ENCODE results near the gene PBLD.
"Not testable (repeated sequence)": the region's sequence is repeated elsewhere in the genome, so short reads cannot be mapped to it uniquely, and the experiment has no call there.

Gene PBLD

DNA sequence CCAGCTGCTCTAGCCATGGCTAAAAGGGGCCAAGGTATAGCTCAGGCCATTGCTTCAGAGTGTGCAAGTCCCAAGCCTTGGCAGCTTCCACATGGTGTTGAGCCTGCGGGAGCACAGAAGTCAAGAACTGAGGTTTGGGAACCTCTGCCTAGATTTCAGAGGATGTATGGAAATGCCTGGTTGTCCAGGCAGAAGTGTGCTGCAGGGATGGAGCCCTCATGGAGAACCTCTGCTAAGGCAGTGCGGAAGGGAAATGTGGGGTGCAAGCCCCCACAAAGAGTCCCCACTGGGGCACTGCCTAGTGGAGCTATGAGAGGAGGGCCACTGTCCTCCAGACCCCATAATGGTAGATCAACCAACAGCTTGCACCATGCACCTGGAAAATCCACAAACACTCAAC lies 54.9 kb downstream of the PBLD start:
- not testable (repeated sequence) for DNase-seq

DNA sequence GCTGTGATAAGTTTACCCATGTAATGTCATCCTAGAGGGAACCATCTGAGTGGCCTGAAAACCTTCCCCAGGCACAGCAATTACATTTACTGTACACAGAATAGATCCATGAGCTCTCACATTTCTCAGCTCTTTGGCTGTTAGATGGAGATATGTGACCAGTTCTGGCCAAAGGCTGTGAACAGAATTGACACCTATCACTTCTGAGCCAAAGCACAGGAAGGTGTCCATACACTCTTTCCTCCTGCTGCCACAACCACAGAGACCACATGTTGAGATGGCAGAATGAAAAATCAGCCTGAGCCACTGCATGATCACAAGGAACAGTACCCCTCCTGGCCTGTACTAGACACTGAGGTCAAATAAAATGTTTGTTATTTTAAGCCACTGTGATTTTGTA lies 56.5 kb downstream of the PBLD start:
- DNase-seq: no peak

DNA sequence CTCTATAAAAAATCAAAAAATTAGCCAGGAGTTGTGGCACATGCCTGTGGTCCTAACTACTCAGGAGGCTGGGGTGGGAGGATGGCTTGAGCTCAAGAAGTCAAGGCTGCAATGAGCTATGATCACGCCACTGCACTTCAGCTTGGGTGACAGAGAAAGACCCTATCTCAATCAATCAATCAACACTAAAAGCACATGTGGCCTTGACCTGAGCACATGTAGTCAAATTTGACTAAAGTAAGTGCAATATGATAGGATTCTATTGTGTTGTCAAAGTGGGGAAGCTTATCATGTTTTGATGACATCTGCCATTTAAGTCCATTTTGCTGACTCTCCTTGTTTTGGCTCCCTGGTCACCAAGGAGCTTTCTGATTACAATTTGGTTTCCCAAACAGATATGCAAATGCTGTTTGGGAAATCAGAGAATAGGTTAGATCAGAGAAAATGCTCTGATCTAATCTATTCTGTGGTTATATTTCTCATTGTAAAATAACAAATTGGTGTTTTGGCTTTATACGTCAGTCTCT lies 57.1 kb downstream of the PBLD start:
- DNase-seq: no peak

DNA sequence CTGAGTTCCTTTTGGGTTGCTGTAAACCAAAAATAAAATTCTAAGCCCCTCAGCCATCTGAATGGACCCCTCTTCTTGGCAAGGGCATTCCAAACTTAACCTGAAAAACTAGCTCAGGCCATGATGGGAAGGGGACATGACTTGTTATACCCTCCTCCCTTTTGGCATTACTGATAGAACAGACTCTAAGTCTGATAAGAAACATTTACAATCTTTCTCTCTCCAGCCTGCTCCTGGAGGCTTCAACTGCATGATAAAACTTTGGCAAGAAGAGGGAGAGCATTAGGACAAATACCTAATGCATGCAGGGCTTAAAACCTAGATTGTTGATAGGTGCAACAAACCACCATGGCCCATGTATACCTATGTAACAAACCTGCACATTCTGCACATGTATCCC lies 59.9 kb downstream of the PBLD start:
- no peak for DNase-seq

DNA sequence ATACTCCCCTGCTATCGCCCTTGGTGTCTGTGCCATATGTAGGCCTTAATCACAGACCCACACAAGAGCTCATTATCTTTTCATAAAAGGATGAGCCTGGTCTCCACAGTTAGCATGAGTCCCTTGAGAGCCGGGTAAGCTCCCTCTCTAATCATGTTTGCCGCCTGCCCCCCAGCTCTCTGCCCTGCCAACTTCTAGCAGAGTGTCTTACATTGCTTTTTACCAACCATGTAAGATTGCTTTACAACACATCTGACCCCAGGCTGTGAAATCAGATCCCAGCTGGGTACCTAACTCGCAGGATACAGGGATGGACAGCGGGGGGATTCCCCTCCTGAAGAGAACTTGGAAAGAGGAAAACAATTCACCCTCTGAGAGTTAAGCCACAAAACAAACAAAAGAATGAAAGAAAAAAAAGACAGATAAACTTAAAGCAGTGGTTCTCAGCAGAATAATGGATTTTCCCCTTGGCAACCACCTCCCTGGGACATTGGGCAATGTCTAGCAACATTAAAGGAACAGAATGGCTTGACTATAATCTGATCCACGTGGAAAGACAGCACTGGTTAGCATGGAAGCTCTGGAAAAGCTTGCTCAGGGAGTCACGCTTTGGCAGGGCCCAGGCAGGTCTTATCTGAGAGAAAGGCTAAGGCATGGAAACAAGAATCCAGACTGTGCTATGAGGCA lies 61.4 kb downstream of the PBLD start:
- DNase-seq: no peak

DNA sequence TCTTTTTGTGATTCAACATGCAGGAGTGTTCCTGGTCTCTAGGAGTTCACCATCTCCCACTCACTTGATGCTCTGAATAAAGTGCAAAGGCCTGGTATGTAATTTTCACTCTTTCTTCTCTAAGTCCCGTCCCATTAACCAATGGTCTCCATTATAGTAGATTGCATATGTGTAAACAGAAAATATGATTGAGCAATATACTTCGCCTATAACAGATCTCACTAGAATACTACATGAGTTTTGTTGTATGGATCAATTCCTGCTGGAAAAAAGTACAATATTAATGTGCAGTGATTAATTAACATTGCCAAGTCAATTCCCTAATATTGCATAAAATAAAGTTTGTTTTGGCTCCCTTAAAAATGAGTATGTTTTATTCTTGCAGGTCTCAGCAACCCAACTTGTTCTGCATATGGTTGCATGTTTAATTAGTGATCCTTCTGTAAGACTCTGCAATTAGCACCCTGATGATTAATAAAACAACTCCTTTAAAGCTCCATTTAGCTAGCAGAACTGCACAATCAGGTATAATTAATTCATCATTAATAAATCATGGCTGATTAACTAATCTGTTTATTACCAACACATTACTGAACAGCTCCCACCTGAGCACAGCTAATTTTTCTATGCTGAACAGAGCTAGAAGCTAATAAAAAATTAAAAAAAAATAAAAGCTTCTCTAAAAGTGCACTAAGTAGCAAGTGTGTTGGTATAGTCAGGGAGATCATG lies 63.0 kb downstream of the PBLD start:
- DNase-seq: no peak

DNA sequence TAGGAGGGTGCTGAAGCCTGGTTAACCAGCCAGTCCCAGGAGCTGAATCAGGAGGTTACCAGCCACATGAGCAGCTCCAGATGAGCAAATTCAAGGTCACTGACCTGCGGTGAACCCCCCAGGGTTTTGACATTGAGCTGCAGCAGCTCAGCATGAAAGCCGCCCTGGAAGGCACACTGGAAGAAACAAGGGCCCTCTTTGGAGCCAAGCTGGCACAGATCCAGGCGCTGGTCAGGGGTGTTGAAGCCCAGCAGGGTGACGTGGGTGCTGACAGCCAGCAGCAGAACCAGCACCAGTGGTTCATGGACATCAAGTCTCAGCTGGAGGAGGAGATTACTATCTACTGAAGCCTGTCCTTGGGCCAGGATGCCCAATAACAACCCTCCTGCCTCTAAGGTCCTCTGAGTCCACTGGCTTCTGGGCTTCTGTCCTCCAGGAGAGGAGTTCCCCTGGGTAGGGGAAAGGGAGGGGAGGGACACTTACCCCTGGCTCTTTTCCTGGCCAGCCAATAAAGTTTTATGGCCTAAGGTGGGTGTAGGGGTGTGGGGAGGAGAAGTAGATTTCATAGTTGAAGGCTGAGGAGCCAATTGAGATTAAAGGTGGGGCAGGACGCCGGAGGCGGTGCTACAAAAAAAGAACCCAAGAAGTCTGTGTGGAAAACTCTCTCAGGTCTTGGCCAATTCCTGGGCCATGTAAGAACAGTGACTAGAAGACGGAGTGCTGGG lies 71.4 kb downstream of the PBLD start:
- DNase-seq: no peak

DNA sequence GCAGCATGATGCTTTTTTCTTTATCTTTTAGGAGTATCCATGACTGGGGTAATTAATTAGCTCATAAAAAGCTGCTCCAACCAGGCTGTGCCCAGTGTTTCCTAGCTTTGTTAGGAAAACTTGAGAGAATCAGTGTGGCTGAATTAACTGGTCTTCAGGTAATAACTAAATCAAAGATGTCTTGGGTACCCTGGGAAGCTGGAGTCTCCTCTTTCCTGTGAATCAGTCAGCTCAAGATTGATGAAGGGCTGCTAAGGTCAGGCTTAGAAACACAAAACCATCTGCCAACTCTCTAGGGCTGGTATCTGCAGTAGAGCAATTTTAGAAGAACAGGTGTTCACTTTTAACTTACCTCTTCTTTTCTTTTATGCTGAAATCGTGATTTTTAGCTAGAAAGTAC lies 79.4 kb downstream of the PBLD start:
- no peak for DNase-seq

DNA sequence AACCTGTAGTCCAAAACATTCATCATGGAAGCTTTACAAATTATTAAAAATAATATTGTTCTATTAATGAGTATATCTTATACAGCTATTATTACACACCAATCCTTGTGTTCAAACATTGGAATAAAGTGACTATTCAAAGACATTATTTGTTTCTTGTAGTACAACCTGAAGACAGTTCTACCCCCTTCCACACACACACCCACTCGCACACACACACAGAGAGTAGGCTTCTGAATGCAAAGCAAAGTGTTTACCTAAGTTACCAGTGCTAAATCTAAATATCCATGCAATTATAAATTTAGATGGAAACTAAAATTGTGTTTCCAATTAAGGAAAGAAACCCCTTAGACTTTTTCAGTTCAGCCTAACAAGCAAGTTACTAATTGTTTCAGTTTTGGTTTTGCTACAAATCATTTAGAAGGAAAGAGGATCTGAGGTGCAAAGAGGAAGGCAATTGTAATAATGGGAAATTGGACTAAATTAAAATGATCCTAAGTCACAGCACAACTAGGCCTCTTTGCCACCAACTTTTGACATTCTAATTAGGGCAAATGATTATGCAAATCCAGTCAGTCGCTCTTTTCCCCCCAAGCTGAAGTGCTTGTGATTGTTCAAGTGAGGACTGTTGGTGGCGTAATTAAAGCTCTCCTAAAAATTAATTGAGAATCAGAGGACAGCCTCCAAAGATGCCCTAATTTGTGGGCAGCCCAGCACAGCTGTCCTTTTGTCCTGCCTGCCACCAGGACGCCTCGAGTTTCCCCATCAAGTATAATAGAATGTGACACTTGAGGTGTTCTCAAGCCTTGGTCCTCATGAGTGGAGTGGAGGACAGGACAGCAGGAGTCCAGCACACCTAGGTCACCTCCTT lies 80.9 kb downstream of the PBLD start:
- no peak for DNase-seq

DNA sequence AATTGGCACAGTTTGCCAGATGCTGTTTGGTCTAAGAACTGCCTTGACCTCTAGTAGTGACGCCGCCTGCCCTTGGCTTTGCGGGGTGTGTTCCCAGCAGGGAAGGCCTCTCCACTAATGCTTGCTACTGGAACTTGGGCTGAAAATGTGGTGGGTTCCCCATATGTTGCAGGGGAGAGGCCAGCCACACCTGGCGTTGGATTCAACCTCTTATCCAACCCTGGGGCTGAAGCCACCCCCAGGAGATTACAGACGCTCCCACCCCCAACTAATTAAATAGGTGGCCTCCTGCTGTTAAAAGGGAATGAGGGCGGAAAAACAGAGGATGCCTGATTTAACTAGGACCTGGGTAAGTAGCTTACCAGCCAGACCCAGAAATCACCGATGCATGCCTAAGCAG lies 81.6 kb downstream of the PBLD start:
- no peak for DNase-seq

DNA sequence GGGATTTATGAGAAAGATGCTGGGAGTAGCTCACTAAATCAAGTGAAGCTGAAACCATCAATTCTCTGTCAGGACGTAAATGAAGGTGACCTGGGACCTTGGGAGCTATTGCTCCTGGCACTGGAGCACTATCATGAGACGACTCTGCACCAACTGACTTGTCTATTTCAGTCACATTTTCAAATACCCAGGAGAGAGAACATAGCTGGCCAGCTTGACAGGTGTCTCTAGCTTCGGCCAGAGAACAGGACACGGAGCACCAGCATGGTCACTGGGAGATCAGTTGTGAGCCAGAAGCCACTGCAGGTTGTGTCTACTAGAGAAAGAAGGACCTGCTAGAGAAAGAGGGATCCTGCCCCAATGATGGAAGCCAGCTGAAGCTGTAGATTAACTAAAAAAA lies 83.4 kb downstream of the PBLD start:
- no peak for DNase-seq

DNA sequence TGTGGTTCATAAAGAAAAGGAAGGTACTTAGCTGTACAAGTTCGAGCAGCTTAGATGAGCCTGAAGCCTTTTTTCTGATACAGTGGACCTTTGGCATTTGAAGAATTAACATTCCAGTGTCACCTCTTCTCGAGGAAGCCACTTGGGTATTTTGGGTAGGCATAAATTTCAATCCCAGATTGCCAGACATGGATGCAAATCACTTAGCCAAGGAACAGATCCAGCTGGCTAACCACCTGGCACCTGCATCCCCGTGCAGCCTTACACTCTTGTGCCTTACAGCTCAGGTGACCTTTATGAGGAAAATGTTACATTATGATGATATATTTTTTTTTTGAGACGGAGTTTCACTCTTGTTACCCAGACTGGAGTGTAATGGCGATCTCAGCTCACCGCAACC lies 84.8 kb downstream of the PBLD start:
- DNase-seq: no peak

DNA sequence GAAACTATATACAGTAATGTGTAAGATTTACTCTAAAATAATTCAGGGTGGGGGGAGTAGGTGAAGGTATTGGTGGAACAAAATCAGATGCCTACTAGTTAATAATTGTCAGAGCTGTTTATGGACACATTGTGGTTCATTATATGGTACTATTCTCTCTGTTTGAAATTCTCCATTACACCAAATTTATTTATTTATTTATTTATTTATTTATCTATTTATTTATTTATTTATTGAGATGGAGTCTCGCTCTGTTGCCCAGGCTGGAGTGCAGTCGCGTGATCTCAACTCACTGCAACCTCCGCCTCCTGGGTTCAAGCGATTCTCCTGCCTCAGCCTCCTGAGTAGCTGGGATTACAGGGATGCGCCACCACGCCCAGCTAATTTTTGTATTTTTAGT lies 86.3 kb downstream of the PBLD start:
- DNase-seq: not testable (repeated sequence)

DNA sequence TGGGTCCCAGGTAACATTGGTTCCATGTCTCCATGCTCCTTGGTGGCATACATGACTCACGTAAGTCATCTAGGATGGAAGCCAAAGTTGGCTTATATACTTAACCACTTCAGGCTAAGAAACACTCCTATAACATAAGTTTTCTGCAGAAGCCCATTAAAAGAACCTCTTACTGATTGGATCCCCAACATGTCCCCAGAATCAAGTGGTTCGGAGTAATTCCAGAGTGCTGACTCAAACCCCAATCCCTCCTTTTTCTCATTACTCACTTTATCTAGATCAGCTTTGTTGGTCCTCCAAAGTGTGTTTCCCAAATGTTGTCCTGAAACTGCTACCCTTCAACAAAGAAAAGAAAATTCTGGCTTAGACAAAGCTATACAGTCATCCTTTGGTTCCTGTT lies 90.7 kb downstream of the PBLD start:
- DNase-seq: no peak

DNA sequence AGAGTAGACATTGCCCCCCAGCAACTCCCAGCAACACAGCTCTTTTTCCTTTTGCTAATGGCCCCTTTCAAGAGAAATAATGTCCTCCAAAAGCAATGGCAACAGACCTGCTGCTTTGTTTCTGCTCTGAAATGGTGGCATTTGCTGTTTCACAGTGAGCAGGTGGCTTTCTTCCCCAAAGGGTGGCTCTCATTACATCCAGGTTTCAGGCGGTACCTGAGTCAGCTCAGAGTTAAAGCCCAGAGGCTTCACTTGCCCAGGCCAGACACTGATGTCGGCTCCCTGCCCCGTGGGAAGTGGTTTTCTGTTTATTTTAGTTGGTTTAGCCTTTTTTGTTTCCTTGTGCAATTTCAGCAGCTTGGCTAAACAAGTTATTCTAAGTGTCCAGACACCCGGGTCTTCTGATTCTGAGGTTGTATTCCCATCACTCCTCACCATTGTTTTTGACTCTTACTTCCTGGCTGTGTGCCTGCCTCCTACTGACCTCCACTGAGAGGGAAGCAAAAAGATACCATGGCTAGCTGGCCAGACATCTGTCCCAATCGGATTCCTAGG lies 93.1 kb downstream of the PBLD start:
- no peak for DNase-seq

DNA sequence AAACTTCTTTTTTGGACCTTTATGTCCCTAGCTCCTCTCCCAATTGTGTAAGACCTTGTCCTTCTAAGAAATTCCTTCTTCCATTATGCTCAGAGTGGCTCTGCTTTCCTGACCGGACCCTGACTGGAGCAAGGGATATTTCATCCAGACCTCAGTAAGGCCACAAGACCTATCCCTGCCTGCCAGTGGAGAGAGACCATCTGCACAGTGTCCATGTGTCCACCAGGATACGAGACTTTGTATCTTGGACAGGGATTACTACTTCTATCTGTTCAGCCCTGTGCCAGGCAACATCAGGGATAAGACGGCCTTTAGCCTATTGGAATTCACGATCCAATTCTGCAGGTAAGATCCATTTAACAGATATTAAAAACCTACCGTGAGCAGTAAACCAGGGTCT lies 93.7 kb downstream of the PBLD start:
- DNase-seq: no peak

DNA sequence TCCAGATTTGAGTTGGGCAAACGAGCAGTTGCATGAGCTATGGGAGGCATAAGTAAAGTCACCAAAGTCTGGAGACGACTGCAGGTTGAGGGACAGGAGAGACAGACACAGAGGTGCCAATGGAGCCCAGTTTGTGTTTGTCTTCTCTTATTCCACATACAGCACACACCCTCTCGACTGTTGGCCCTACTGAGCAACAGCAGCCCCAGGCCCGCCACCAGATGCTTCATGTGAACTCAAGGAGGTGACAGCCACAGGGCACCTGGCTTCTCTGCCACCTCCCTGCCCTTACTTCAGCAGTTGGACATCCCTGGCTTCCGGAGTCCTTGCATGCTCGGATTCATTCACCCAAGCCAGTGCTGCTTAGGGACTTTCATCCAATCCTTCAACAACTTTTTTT lies 94.4 kb downstream of the PBLD start:
- no peak for DNase-seq

DNA sequence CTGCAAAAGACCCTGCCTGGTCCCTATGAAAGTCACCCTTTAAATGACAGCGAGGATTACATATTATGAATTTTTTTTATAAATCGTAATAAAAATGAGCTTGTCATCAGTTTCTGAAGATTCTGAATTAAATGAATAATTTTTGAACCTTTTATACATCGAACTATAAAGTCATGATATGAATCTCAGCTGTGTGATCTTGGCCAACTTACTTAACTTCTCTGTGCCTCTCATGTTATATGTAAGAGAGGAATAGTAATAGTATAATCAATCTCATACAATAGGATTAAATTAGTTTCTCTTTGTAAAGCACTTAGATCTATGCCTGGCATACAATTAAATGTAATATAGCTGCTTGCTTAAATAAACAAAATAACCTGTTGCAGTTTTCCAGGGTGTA lies 95.6 kb downstream of the PBLD start:
- no peak for DNase-seq

DNA sequence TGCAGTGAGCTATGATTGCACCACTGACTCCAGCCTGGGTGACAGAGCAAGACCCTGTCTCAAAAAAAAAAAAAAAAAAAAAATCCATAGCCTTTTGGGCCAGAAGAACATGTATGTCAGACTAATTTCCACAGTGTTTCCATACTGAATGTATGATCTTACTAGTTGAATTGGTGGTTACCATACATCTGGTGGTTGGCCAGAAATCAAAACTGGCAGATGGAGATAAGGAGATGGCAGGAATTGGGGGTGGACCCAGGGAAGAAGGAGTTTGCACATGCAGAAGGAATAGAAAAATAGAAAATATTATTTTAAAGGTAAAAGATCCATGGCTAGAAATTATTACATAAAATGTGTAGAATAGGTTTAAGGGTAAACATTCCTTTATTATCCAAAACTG lies 97.1 kb downstream of the PBLD start:
- DNase-seq: no peak

DNA sequence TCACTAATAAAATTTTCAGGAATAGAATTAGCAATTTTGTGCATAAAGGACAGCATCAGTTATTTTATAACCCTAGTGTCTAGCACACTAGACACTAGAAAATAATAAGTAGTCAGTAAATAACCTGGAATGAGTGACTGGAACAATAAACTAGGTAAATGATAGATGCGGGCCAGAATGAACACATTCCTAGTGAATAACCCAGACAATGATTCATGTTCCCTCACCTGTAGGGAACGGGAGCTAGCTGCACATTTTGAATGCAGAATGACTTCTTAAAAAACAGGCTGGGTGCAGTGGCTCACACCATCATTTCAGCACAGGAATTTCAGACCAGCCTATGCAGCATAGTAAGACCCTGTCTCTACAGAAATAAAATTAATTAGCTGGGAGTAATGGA lies 97.6 kb downstream of the PBLD start:
- no peak for DNase-seq

DNA sequence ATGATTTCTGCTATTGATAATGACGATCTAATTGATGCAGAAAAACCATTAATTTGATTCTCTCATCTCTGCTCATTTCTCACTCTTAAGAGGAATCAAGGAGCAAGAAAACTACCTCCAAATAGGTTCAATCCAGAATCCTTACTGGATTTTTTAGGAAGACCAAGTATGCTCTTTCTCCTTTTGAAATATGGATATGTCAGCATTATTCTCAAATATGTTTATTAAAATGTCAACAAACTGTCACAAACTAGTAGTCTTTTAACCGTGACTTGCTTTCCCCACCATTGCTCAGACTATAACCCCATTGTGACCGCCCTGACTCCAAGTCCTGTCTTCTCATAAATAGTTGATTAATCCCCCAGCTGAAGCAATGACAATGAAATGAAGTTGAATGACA lies 99.7 kb downstream of the PBLD start:
- no peak for DNase-seq

Data from femur (tissue), 1 donor.